Measurements from ENCODE around the gene IQSEC3. TPM values are rescaled to one million over a fixed set of nuclear protein-coding genes. Genes with fewer than 3 reads are reported as not detected.

The IQSEC3 gene
- total RNA-seq, 1 experiment from 2014 or later = not detected

DNA sequence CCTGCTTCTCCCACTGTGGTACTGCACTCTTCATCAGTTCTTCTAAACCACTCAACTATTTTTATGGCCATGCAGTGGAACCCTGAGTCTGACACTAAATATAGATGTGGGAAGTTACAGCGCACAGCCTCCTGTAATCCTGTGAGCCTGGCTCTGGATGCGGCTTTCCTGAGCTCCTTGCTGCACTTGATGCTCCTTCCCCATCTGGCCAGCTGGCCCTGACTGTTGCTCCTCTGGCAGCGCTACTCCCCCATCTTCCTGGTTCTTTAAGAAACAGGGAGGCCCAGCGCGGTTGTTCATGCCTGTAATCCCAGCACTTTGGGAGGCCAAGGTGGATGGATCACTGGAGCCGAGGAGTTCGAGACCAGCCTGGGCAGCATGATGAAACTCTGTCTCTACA is 24.6 kb downstream of the IQSEC3 start:
- Histone ChIP-seq H3K9me3 (ENCODE audit: control insufficient read depth, insufficient read depth, low read depth, low read length) (no peaks in the 10 kb centered on the region), H3K27me3 (ENCODE audit: control insufficient read depth, insufficient read depth, low read length) (0 out of 2 replicates have a peak, but pooled peaks cover 4% of the 10 kb centered on the region), H3K27ac (ENCODE audit: low read length) (no peak overlapping the region), H3K36me3 (ENCODE audit: control insufficient read depth, insufficient read depth, low read length) (no peaks in the 10 kb centered on the region), H3K4me3 (ENCODE audit: low read depth in 2 of 2, low read length in 2 of 2) (no peak overlapping the region), H3K4me1 (ENCODE audit: control insufficient read depth, insufficient read depth, low read length) (no peaks in the 10 kb centered on the region)
- TF ChIP-seq SIN3A (IDR thresholded peaks at IDR 0.05; ENCODE audit: borderline replicate concordance, insufficient read depth, low read depth, low read length) = no peak
- TF ChIP-seq, protein P1, sequence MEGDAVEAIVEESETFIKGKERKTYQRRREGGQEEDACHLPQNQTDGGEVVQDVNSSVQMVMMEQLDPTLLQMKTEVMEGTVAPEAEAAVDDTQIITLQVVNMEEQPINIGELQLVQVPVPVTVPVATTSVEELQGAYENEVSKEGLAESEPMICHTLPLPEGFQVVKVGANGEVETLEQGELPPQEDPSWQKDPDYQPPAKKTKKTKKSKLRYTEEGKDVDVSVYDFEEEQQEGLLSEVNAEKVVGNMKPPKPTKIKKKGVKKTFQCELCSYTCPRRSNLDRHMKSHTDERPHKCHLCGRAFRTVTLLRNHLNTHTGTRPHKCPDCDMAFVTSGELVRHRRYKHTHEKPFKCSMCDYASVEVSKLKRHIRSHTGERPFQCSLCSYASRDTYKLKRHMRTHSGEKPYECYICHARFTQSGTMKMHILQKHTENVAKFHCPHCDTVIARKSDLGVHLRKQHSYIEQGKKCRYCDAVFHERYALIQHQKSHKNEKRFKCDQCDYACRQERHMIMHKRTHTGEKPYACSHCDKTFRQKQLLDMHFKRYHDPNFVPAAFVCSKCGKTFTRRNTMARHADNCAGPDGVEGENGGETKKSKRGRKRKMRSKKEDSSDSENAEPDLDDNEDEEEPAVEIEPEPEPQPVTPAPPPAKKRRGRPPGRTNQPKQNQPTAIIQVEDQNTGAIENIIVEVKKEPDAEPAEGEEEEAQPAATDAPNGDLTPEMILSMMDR (IDR thresholded peaks at IDR 0.05) = no peak
- no peak for TF ChIP-seq TCF7L2 (IDR thresholded peaks at IDR 0.05; ENCODE audit: low read depth, low read length)
- TF ChIP-seq POLR2AphosphoS5 (IDR thresholded peaks at IDR 0.05; ENCODE audit: low read depth, low read length) = no peak
- TF ChIP-seq, protein P2, sequence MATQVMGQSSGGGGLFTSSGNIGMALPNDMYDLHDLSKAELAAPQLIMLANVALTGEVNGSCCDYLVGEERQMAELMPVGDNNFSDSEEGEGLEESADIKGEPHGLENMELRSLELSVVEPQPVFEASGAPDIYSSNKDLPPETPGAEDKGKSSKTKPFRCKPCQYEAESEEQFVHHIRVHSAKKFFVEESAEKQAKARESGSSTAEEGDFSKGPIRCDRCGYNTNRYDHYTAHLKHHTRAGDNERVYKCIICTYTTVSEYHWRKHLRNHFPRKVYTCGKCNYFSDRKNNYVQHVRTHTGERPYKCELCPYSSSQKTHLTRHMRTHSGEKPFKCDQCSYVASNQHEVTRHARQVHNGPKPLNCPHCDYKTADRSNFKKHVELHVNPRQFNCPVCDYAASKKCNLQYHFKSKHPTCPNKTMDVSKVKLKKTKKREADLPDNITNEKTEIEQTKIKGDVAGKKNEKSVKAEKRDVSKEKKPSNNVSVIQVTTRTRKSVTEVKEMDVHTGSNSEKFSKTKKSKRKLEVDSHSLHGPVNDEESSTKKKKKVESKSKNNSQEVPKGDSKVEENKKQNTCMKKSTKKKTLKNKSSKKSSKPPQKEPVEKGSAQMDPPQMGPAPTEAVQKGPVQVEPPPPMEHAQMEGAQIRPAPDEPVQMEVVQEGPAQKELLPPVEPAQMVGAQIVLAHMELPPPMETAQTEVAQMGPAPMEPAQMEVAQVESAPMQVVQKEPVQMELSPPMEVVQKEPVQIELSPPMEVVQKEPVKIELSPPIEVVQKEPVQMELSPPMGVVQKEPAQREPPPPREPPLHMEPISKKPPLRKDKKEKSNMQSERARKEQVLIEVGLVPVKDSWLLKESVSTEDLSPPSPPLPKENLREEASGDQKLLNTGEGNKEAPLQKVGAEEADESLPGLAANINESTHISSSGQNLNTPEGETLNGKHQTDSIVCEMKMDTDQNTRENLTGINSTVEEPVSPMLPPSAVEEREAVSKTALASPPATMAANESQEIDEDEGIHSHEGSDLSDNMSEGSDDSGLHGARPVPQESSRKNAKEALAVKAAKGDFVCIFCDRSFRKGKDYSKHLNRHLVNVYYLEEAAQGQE (IDR thresholded peaks at IDR 0.05; ENCODE audit: insufficient read depth in 1 of 2, low read depth in 2 of 2, low read length in 1 of 2) = no peak
- CTCF ChIA-PET = no interaction called here
- in situ Hi-C loops (cut with HindIII; ENCODE audit: low pct_unique_long_range_greater_than_20kb, low sequenced_read_pairs) (no loop called here), intact Hi-C loops (cut with micrococcal nuclease; ENCODE audit: unreplicated experiment) (no loop called here)
- ATAC-seq (no peak), DNase-seq (ENCODE audit: low read depth, low spot score) (no peak)
- no TSS peak for BruUV-seq (replicated peaks)
- POLR2A ChIA-PET = no interaction called here

DNA sequence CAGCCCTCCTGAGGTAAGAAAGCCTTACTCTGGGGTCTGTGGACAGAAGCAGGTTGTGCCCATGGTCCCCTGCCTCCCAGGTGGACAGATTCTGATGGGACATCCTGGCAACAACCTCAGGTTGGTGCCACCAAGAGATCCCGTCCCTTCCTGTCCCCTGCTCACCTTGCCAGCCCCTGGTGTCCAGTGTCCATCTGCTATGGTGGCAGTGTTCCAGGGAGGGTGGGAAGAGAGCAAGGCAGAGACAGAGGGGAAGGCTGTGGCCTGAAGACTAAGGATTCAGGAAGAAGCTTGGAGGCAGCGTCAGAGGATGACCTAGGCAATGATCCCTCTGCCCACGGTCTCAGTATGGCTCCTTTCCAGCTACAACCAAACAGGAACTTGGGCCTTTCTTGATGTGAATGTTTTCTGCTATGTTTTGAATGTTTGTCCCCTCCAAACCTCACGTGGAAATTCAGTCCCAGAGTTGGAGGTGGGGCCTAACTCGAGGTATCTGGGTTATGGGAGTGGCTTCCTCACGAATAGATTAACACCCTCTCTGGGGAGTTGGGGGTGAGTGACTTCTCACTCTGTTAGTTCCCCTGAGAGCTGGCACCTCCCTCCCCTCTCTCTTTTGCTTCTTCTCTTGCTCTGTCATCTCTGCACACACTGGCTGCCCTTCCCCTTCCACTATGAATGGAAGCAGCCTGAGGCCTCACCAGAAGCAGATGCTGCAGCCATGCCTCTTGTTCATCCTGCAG is 26.9 kb downstream of the IQSEC3 start:
- TF ChIP-seq POLR2AphosphoS5 (IDR thresholded peaks at IDR 0.05; ENCODE audit: low read depth, low read length) = no peak
- TF ChIP-seq TCF7L2 (IDR thresholded peaks at IDR 0.05; ENCODE audit: low read depth, low read length) = no peak
- TF ChIP-seq, protein P2 (IDR thresholded peaks at IDR 0.05; ENCODE audit: insufficient read depth in 1 of 2, low read depth in 2 of 2, low read length in 1 of 2) = no peak
- intact Hi-C loops (cut with micrococcal nuclease; ENCODE audit: unreplicated experiment) = no loop called here
- no peak overlapping the region for H3K27ac ChIP-seq (ENCODE audit: low read length)
- in situ Hi-C loops (cut with HindIII; ENCODE audit: low pct_unique_long_range_greater_than_20kb, low sequenced_read_pairs) = no loop called here
- no peaks in the 10 kb centered on the region for H3K36me3 ChIP-seq (ENCODE audit: control insufficient read depth, insufficient read depth, low read length)
- peaks cover 7% of the 10 kb centered on the region; the same call in 1 of the 2 replicates for H3K27me3 ChIP-seq (ENCODE audit: control insufficient read depth, insufficient read depth, low read length)
- no TSS peak for BruUV-seq (replicated peaks)
- H3K4me1 ChIP-seq (ENCODE audit: control insufficient read depth, insufficient read depth, low read length) = no peaks in the 10 kb centered on the region
- ChIA-PET CTCF (no interaction called here), POLR2A (no interaction called here)
- no peak overlapping the region for H3K4me3 ChIP-seq (ENCODE audit: low read depth in 2 of 2, low read length in 2 of 2)
- ATAC-seq (no peak), DNase-seq (ENCODE audit: low read depth, low spot score) (no peak)
- H3K9me3 ChIP-seq (ENCODE audit: control insufficient read depth, insufficient read depth, low read depth, low read length) = no peaks in the 10 kb centered on the region
